Suprapubic skin (tissue), 4 donors: ENCODE data around the gene PRKCQ.

Source experiments
- CTCF ChIP-seq, 2 donors: fragments of 200-600 bp in 1 of 2; fragments of 450-650 bp in 1 of 2; sonication (generic) in 1 of 2; IDR thresholded peaks; one replicate each; pipeline ENCODE4 v1.5.1; 2016 to 2019; ENCODE audit warnings: antibody characterized with exemption in 2 of 2, mild to moderate bottlenecking in 1 of 2, moderate library complexity in 1 of 2
- POLR2A ChIP-seq, 2 donors: fragments of 450-650 bp; IDR thresholded peaks; one replicate each; pipeline ENCODE4 v1.6.1; 2017; ENCODE audit warnings: antibody characterized with exemption in 2 of 2, mild to moderate bottlenecking in 2 of 2, moderate library complexity in 2 of 2
- POLR2AphosphoS5 ChIP-seq, 3 donors: sonication (generic); formaldehyde crosslinking; IDR thresholded peaks; one replicate each; pipeline ENCODE4 v1.6.1; 2017; ENCODE audit warnings: antibody characterized with exemption in 3 of 3

GRCh38 chr10:6579183-6579903, 733 bp downstream of the PRKCQ start:
- no peak for TF ChIP-seq POLR2A (IDR thresholded peaks at IDR 0.05)
- TF ChIP-seq CTCF (IDR thresholded peaks at IDR 0.05), result no peak
- no peak for TF ChIP-seq POLR2AphosphoS5 (IDR thresholded peaks at IDR 0.05)
